HG03439 (cell line): Measurements from ENCODE around the gene ITLN2.
"Not testable (repeated sequence)": the region's sequence is repeated elsewhere in the genome, so short reads cannot be mapped to it uniquely, and the experiment has no call there.

Experiments
- ATAC-seq: cut with Tn5 transposase; IDR thresholded peaks from one replicate; pipeline ENCODE4 v1.9.1; 2021; ENCODE audit warnings: mild to moderate bottlenecking, moderate library complexity; ENCODE audit not compliant: unreplicated experiment

Gene ITLN2

DNA sequence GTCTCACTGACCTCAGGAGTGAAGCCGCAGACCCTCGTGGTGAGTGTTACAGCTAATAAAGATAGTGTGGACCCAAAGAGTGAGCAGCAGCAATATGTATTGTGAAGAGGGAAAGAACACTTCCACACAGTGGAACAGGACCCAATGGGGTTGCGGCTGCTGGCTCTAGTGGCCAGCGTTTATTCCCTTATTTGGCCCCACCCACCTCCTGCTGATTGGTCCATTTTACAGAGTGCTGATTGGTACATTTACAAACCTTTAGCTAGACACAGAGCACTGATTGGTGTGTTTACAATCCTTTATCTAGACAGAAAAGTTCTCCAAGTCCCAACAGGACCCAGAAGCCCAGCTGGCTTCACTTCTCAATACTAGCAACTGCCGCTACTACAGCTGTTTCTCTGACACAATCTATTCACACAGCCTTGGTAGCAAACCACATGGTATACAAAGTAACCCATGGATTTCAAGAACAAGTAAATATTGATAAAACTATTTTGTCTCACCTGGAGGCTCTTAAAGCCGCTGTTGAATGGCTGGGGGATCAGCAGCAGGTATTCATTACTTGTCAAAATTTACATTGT, 44.3 kb downstream of the ITLN2 start:
- no peak for ATAC-seq

- no peak for ATAC-seq
These were observed 46.6 kb downstream of the ITLN2 start for GRCh38 chr1:160907976-160908375.

DNA sequence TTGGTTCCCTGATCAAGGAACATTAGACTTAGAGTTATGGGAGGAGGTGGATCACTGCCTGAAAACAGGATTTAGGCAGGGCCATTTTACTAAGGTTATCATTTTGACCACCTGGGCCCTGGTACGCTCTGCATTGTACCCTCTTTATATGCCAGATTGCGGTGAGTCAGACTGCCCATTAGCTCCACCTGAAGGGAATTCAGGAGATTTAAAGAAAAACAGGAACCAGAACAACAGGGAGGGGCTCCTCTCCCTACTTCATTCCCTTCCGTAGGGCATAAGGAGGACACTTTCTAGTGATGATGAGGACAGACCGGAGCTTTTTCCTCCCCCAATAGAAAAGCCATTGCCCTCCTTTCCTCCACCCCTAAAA, 49.0 kb downstream of the ITLN2 start:
- no peak for ATAC-seq

- ATAC-seq: no peak
These were observed 49.6 kb downstream of the ITLN2 start for GRCh38 chr1:160904783-160905616.

GRCh38 chr1:160902251-160902650, 52.4 kb downstream of the ITLN2 start:
- ATAC-seq: not testable (repeated sequence)

GRCh38 chr1:160901768-160902167, 52.8 kb downstream of the ITLN2 start:
- no peak for ATAC-seq

- ATAC-seq: not testable (repeated sequence)
These were observed 53.9 kb downstream of the ITLN2 start for GRCh38 chr1:160900683-160901082.
